ENCODE results near the gene ERVFRD-1.
A peak's percentile ranks its signal among the peaks of the same experiment; 100 is the strongest.
"Not testable (repeated sequence)": the region's sequence is repeated elsewhere in the genome, so short reads cannot be mapped to it uniquely, and the experiment has no call there.

Gene ERVFRD-1

GRCh38 chr6:11113038-11113437 is 1.5 kb upstream of the ERVFRD-1 start:
- no peak overlapping the region for H3K9ac ChIP-seq (ENCODE audit: low read depth, low read length)
- H3K9me3 ChIP-seq (ENCODE audit: control insufficient read depth, insufficient read depth, low read length), result no peaks in the 10 kb centered on the region
- H3K36me3 ChIP-seq (ENCODE audit: insufficient read depth, low read length), result no peaks in the 10 kb centered on the region

GRCh38 chr6:11111769-11112437 is 378 bp upstream of the ERVFRD-1 start:
- Histone ChIP-seq H3K9me3 (ENCODE audit: control insufficient read depth, insufficient read depth, low read length) (no peaks in the 10 kb centered on the region), H3K36me3 (ENCODE audit: insufficient read depth, low read length) (no peaks in the 10 kb centered on the region)

More at GRCh38 chr6:11113038-11113437, 1.5 kb upstream of the ERVFRD-1 start:
- H3K4me1 ChIP-seq (ENCODE audit: insufficient read depth, low read length), result no peaks in the 10 kb centered on the region

GRCh38 chr6:11108726-11109125 is 2.8 kb downstream of the ERVFRD-1 start:
- Histone ChIP-seq H3K9me3 (ENCODE audit: control insufficient read depth, insufficient read depth, low read length) (no peaks in the 10 kb centered on the region), H3K36me3 (ENCODE audit: insufficient read depth, low read length) (no peaks in the 10 kb centered on the region)

More at GRCh38 chr6:11111769-11112437, 378 bp upstream of the ERVFRD-1 start:
- Histone ChIP-seq H3K9ac (ENCODE audit: low read depth, low read length) (no peak overlapping the region), H3K4me1 (ENCODE audit: insufficient read depth, low read length) (peaks cover 10% of the 10 kb centered on the region; the same call in 1 of the 2 replicates)

GRCh38 chr6:11103065-11103464 is 8.5 kb downstream of the ERVFRD-1 start:
- Histone ChIP-seq H3K36me3 (ENCODE audit: insufficient read depth, low read length) (no peaks in the 10 kb centered on the region), H3K9ac (ENCODE audit: low read depth, low read length) (no peak overlapping the region), H3K4me1 (ENCODE audit: insufficient read depth, low read length) (peaks cover 12% of the 10 kb centered on the region; the same call in 1 of the 2 replicates), H3K9me3 (ENCODE audit: control insufficient read depth, insufficient read depth, low read length) (no peaks in the 10 kb centered on the region)

More at GRCh38 chr6:11108726-11109125, 2.8 kb downstream of the ERVFRD-1 start:
- Histone ChIP-seq H3K4me1 (ENCODE audit: insufficient read depth, low read length) (peaks cover 12% of the 10 kb centered on the region; the same call in 1 of the 2 replicates), H3K9ac (ENCODE audit: low read depth, low read length) (no peak overlapping the region)

GRCh38 chr6:11101417-11101816 is 10.1 kb downstream of the ERVFRD-1 start:
- H3K9ac ChIP-seq (ENCODE audit: low read depth, low read length), result no peak overlapping the region
- no peaks in the 10 kb centered on the region for H3K9me3 ChIP-seq (ENCODE audit: control insufficient read depth, insufficient read depth, low read length)
- no peaks in the 10 kb centered on the region for H3K4me1 ChIP-seq (ENCODE audit: insufficient read depth, low read length)
- no peaks in the 10 kb centered on the region for H3K36me3 ChIP-seq (ENCODE audit: insufficient read depth, low read length)

- H3K36me3 ChIP-seq (ENCODE audit: insufficient read depth, low read length), result no peaks in the 10 kb centered on the region
- H3K4me1 ChIP-seq (ENCODE audit: insufficient read depth, low read length), result peaks cover 5% of the 10 kb centered on the region
- H3K9ac ChIP-seq (ENCODE audit: low read depth, low read length), result no peak overlapping the region
Observed at GRCh38 chr6:11098004-11098403, 13.5 kb downstream of the ERVFRD-1 start.

GRCh38 chr6:11097476-11097875 is 14.0 kb downstream of the ERVFRD-1 start:
- Histone ChIP-seq H3K36me3 (ENCODE audit: insufficient read depth, low read length) (no peaks in the 10 kb centered on the region), H3K4me1 (ENCODE audit: insufficient read depth, low read length) (peaks cover 8% of the 10 kb centered on the region), H3K9ac (ENCODE audit: low read depth, low read length) (no peak overlapping the region), H3K9me3 (ENCODE audit: control insufficient read depth, insufficient read depth, low read length) (no peaks in the 10 kb centered on the region)

More at GRCh38 chr6:11098004-11098403, 13.5 kb downstream of the ERVFRD-1 start:
- no peaks in the 10 kb centered on the region for H3K9me3 ChIP-seq (ENCODE audit: control insufficient read depth, insufficient read depth, low read length)

- Histone ChIP-seq H3K36me3 (ENCODE audit: insufficient read depth, low read length) (no peaks in the 10 kb centered on the region), H3K9me3 (ENCODE audit: control insufficient read depth, insufficient read depth, low read length) (no peaks in the 10 kb centered on the region), H3K4me1 (ENCODE audit: insufficient read depth, low read length) (peaks cover 8% of the 10 kb centered on the region), H3K9ac (ENCODE audit: low read depth, low read length) (no peak overlapping the region; the same call in 1 of the 2 replicates)
Observed at GRCh38 chr6:11096109-11096508, 15.4 kb downstream of the ERVFRD-1 start.

GRCh38 chr6:11094941-11095340 is 16.6 kb downstream of the ERVFRD-1 start:
- Histone ChIP-seq H3K9me3 (ENCODE audit: control insufficient read depth, insufficient read depth, low read length) (no peaks in the 10 kb centered on the region), H3K9ac (ENCODE audit: low read depth, low read length) (peak overlapping the region; percentile 87), H3K36me3 (ENCODE audit: insufficient read depth, low read length) (no peaks in the 10 kb centered on the region), H3K4me1 (ENCODE audit: insufficient read depth, low read length) (peaks cover 8% of the 10 kb centered on the region)

- Histone ChIP-seq H3K36me3 (ENCODE audit: insufficient read depth, low read length) (no peaks in the 10 kb centered on the region), H3K9ac (ENCODE audit: low read depth, low read length) (peak overlapping the region; percentile 87)
Observed at GRCh38 chr6:11094411-11094851, 17.1 kb downstream of the ERVFRD-1 start.

GRCh38 chr6:11093626-11094410 is 17.7 kb downstream of the ERVFRD-1 start, which contains the start of gene SMIM13:
Gene SMIM13, plus strand, starts transcription at chr6:11093834. Its CDS starts 480 bp downstream, at chr6:11094314.
- H3K36me3 ChIP-seq (ENCODE audit: insufficient read depth, low read length), result no peaks in the 10 kb centered on the region
- H3K9me3 ChIP-seq (ENCODE audit: control insufficient read depth, insufficient read depth, low read length), result no peaks in the 10 kb centered on the region
- peaks cover 8% of the 10 kb centered on the region for H3K4me1 ChIP-seq (ENCODE audit: insufficient read depth, low read length)
- H3K9ac ChIP-seq (ENCODE audit: low read depth, low read length), result peak within 1 kb of the TSS; percentile 87

More at GRCh38 chr6:11094411-11094851, 17.1 kb downstream of the ERVFRD-1 start:
- Histone ChIP-seq H3K4me1 (ENCODE audit: insufficient read depth, low read length) (peaks cover 8% of the 10 kb centered on the region), H3K9me3 (ENCODE audit: control insufficient read depth, insufficient read depth, low read length) (no peaks in the 10 kb centered on the region)

- H3K9me3 ChIP-seq (ENCODE audit: control insufficient read depth, insufficient read depth, low read length), result no peaks in the 10 kb centered on the region
- peaks cover 8% of the 10 kb centered on the region for H3K4me1 ChIP-seq (ENCODE audit: insufficient read depth, low read length)
- H3K36me3 ChIP-seq (ENCODE audit: insufficient read depth, low read length), result no peaks in the 10 kb centered on the region
- peak overlapping the region; percentile 87 for H3K9ac ChIP-seq (ENCODE audit: low read depth, low read length)
Observed at GRCh38 chr6:11093376-11093625, 18.2 kb downstream of the ERVFRD-1 start.

GRCh38 chr6:11092668-11093375 is 18.7 kb downstream of the ERVFRD-1 start:
- H3K9ac ChIP-seq (ENCODE audit: low read depth, low read length), result peak overlapping the region; percentile 87
- H3K4me1 ChIP-seq (ENCODE audit: insufficient read depth, low read length), result peaks cover 8% of the 10 kb centered on the region
- no peaks in the 10 kb centered on the region for H3K36me3 ChIP-seq (ENCODE audit: insufficient read depth, low read length)
- no peaks in the 10 kb centered on the region for H3K9me3 ChIP-seq (ENCODE audit: control insufficient read depth, insufficient read depth, low read length)

- not testable (repeated sequence) for H3K36me3 ChIP-seq (ENCODE audit: insufficient read depth, low read length); H3K9me3 ChIP-seq (ENCODE audit: control insufficient read depth, insufficient read depth, low read length); H3K9ac ChIP-seq (ENCODE audit: low read depth, low read length); H3K4me1 ChIP-seq (ENCODE audit: insufficient read depth, low read length)
Observed at GRCh38 chr6:11091141-11091540, 20.4 kb downstream of the ERVFRD-1 start.
